Neural cell (in vitro differentiated cells): ENCODE data around the gene TSPAN9. TPM values are rescaled to one million over a fixed set of nuclear protein-coding genes. Genes with fewer than 3 reads are reported as not detected.

Source experiments
- H2AFZ ChIP-seq: fragments of 200-600, 300-800 bp; sonication (generic), shearing (Covaris generic); 2 replicates; pipeline ENCODE4 v1.6.0; 2014; ENCODE audit warnings: low read depth, mild to moderate bottlenecking, antibody characterized with exemption, low read length, moderate library complexity
- H3F3A ChIP-seq: fragments of 200-600 bp; shearing (Covaris generic); 2 replicates; pipeline ENCODE4 v1.6.1; 2016; ENCODE audit warnings: mild to moderate bottlenecking, moderate library complexity, mixed read lengths, antibody characterized with exemption, low read length; ENCODE audit not compliant: insufficient read depth, poor library complexity, severe bottlenecking
- H3K27ac ChIP-seq: fragments of 200-600, 300-800 bp; sonication (generic), shearing (Covaris generic); 2 replicates; pipeline ENCODE4 v1.5.1; 2014; ENCODE audit warnings: mild to moderate bottlenecking, low read length, moderate library complexity
- H3K27me3 ChIP-seq: fragments of 300-800, 200-600 bp; sonication (generic), shearing (Covaris generic); 2 replicates; pipeline ENCODE4 v1.6.0; 2014; ENCODE audit warnings: mild to moderate bottlenecking, low read depth, low read length, moderate library complexity; ENCODE audit not compliant: insufficient read depth
- H3K36me3 ChIP-seq: fragments of 300-800, 200-600 bp; sonication (generic), shearing (Covaris generic); 2 replicates; pipeline ENCODE4 v1.5.1; 2014; ENCODE audit warnings: mild to moderate bottlenecking, antibody characterized with exemption, low read length, moderate library complexity; ENCODE audit not compliant: insufficient read depth
- H3K4me2 ChIP-seq: fragments of 300-800, 200-600 bp; sonication (generic), shearing (Covaris generic); 2 replicates; pipeline ENCODE4 v1.6.0; 2014; ENCODE audit warnings: mild to moderate bottlenecking, low read length
- H3K4me3 ChIP-seq: fragments of 300-800, 200-600 bp; sonication (generic), shearing (Covaris generic); 2 replicates; pipeline ENCODE4 v1.5.1; 2014; ENCODE audit warnings: mild to moderate bottlenecking, low read length, moderate library complexity
- H3K79me2 ChIP-seq: fragments of 200-600 bp; shearing (Covaris generic); replicated peaks from 2 replicates; pipeline ENCODE4 v1.6.0; 2014; ENCODE audit warnings: mild to moderate bottlenecking, low read length, moderate library complexity; ENCODE audit not compliant: insufficient read depth
- H3K9ac ChIP-seq: fragments of 300-800, 200-600 bp; sonication (generic), shearing (Covaris generic); 2 replicates; pipeline ENCODE4 v1.6.1; 2016; ENCODE audit warnings: mild to moderate bottlenecking, low read length, mixed read lengths
- H3K9me2 ChIP-seq: fragments of 200-600 bp; shearing (Covaris generic); 2 replicates; pipeline ENCODE4 v1.6.1; 2016; ENCODE audit warnings: mild to moderate bottlenecking, low read length, mixed read lengths; ENCODE audit not compliant: insufficient read depth
- H3K9me3 ChIP-seq: fragments of 200-600, 300-800 bp; sonication (generic), shearing (Covaris generic); 2 replicates; pipeline ENCODE4 v1.6.1; 2016; ENCODE audit warnings: mild to moderate bottlenecking, mixed run types, low read length, moderate library complexity, mixed read lengths
- H4K20me1 ChIP-seq: fragments of 200-600 bp; shearing (Covaris generic); 2 replicates; pipeline ENCODE4 v1.6.1; 2016; ENCODE audit warnings: mild to moderate bottlenecking, mixed run types; ENCODE audit not compliant: insufficient read depth
- EP300 ChIP-seq: fragments of 450-650 bp; conservative IDR thresholded peaks from 2 replicates; pipeline ENCODE4 v1.6.1; 2014; ENCODE audit warnings: antibody characterized with exemption, mild to moderate bottlenecking, moderate library complexity; ENCODE audit not compliant: poor library complexity, severe bottlenecking
- EZH2 ChIP-seq: fragments of 200-600, 300-800 bp; shearing (Covaris generic), sonication (generic); IDR thresholded peaks from 2 replicates; pipeline ENCODE4 v1.6.1; 2014; ENCODE audit warnings: antibody characterized with exemption, low read length, borderline replicate concordance, mild to moderate bottlenecking; ENCODE audit not compliant: insufficient read depth, poor library complexity, severe bottlenecking
- MXI1 ChIP-seq: fragments of 450-650 bp; conservative IDR thresholded peaks from 2 replicates; pipeline ENCODE4 v1.6.1; 2014; ENCODE audit warnings: antibody characterized with exemption, mild to moderate bottlenecking; ENCODE audit not compliant: poor library complexity, severe bottlenecking
- POLR2AphosphoS5 ChIP-seq: IDR thresholded peaks from 2 replicates; pipeline ENCODE4 v1.6.1; 2012
- RAD21 ChIP-seq: fragments of 450-650 bp; conservative IDR thresholded peaks from 2 replicates; pipeline ENCODE4 v1.6.1; 2014; ENCODE audit warnings: antibody characterized with exemption, mild to moderate bottlenecking, moderate library complexity
- SMC3 ChIP-seq: fragments of 450-650 bp; conservative IDR thresholded peaks from 2 replicates; pipeline ENCODE4 v1.6.1; 2014; ENCODE audit warnings: antibody characterized with exemption, mild to moderate bottlenecking, moderate library complexity; ENCODE audit not compliant: poor library complexity
- TAF1 ChIP-seq: IDR thresholded peaks from 2 replicates; pipeline ENCODE4 v1.6.1; 2012; ENCODE audit warnings: low read depth
- polyA plus RNA-seq: library from polyadenylated mRNA; depleted of rRNA; stranded (reverse); fragments of >200 nt; gene quantifications from 2 replicates; pipeline ENCODE4 v1.2.3, GENCODE V29; 2014
- TF ChIP-seq, protein P1 (sequence below): IDR thresholded peaks from 2 replicates; pipeline ENCODE4 v1.6.1; 2012; ENCODE audit warnings: borderline replicate concordance

Gene TSPAN9
- polyA plus RNA-seq, 1 donor from 2014 or later, result 11.9 TPM

DNA sequence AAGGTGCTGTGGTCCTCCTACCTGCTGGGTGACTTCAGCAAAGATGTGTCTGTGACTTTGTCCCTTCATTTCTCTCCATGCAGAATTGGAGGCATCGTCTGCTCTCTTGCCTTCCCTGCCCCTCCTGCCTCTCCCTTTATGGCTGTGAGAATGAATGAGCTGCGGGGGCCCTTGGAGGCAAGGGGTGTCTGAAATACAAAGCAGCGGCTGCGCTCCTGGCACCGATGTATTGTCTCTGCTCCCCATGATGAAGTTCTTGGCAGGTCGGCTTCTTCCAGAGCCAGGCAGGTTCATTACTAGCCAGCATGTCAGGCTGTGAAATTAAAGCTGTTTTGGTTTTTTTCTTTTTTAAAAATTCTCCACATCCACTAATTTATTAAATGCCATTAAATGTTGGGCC lies 194.5 kb downstream of the TSPAN9 start:
- no peak overlapping the region for H3K27ac ChIP-seq
- H4K20me1 ChIP-seq, result no peaks in the 10 kb centered on the region
- TF ChIP-seq TAF1 (no peak), EZH2 (no peak), SMC3 (no peak), MXI1 (no peak), EP300 (no peak)
- TF ChIP-seq, protein P1, sequence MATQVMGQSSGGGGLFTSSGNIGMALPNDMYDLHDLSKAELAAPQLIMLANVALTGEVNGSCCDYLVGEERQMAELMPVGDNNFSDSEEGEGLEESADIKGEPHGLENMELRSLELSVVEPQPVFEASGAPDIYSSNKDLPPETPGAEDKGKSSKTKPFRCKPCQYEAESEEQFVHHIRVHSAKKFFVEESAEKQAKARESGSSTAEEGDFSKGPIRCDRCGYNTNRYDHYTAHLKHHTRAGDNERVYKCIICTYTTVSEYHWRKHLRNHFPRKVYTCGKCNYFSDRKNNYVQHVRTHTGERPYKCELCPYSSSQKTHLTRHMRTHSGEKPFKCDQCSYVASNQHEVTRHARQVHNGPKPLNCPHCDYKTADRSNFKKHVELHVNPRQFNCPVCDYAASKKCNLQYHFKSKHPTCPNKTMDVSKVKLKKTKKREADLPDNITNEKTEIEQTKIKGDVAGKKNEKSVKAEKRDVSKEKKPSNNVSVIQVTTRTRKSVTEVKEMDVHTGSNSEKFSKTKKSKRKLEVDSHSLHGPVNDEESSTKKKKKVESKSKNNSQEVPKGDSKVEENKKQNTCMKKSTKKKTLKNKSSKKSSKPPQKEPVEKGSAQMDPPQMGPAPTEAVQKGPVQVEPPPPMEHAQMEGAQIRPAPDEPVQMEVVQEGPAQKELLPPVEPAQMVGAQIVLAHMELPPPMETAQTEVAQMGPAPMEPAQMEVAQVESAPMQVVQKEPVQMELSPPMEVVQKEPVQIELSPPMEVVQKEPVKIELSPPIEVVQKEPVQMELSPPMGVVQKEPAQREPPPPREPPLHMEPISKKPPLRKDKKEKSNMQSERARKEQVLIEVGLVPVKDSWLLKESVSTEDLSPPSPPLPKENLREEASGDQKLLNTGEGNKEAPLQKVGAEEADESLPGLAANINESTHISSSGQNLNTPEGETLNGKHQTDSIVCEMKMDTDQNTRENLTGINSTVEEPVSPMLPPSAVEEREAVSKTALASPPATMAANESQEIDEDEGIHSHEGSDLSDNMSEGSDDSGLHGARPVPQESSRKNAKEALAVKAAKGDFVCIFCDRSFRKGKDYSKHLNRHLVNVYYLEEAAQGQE, result no peak
- no peaks in the 10 kb centered on the region for H3K27me3 ChIP-seq
- H3K9ac ChIP-seq, result no peak overlapping the region
- no peaks in the 10 kb centered on the region for H3K79me2 ChIP-seq
- no peak overlapping the region for H3K4me3 ChIP-seq
- H2AFZ ChIP-seq, result no peak overlapping the region
- H3K9me2 ChIP-seq, result no peaks in the 10 kb centered on the region
- H3K36me3 ChIP-seq, result no peaks in the 10 kb centered on the region
- H3K4me2 ChIP-seq, result no peak overlapping the region
- H3K9me3 ChIP-seq, result no peaks in the 10 kb centered on the region
- H3F3A ChIP-seq, result no peaks in the 10 kb centered on the region

DNA sequence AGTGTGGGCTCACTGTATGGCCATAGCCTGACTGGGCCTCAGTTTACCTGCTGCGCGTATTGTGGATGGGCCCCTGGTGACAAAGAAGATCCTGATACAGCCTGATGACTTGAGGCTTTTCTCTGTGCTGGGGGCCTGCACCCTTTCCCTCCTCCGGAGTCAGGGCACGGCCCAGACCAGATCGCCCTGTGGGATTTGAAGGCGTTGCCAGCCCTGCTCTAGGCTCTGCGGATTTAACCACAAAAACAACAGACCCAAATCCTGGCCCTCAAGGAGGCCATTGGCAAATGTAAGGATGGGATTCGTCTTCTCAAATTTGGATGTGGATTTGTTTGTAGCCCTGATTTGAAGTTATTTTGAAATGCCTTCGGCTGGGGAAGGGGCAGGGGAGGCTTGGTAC lies 195.8 kb downstream of the TSPAN9 start:
- Histone ChIP-seq H3K9ac (no peak overlapping the region), H3K79me2 (no peaks in the 10 kb centered on the region), H2AFZ (no peak overlapping the region), H3K4me3 (no peak overlapping the region), H3K9me3 (no peaks in the 10 kb centered on the region), H3K27me3 (no peaks in the 10 kb centered on the region), H3K27ac (no peak overlapping the region), H4K20me1 (no peaks in the 10 kb centered on the region), H3K9me2 (no peaks in the 10 kb centered on the region), H3K36me3 (no peaks in the 10 kb centered on the region), H3F3A (no peaks in the 10 kb centered on the region), H3K4me2 (no peak overlapping the region)
- TF ChIP-seq POLR2AphosphoS5 (no peak), SMC3 (no peak), TAF1 (no peak), MXI1 (no peak), RAD21 (no peak), EZH2 (no peak), EP300 (no peak)
- TF ChIP-seq, protein P1, result no peak
